GM23248 (cell line): ENCODE measurements around the gene NCOA1. TPM values are rescaled to one million over a fixed set of nuclear protein-coding genes. Genes with fewer than 3 reads are reported as not detected.

ENCODE experiments used
- DNase-seq: peaks from one replicate; pipeline ENCODE4 v3.0.0-alpha.2; 2015
- H2AFZ ChIP-seq: fragments of 200-600 bp; sonication (generic); 2 replicates; pipeline ENCODE4 v1.6.1; 2016; ENCODE audit warnings: antibody characterized with exemption
- H3F3A ChIP-seq: fragments of 200-600 bp; sonication (generic); 2 replicates; pipeline ENCODE4 v1.6.1; 2016; ENCODE audit warnings: mild to moderate bottlenecking, antibody characterized with exemption, mixed run types; ENCODE audit not compliant: insufficient read depth
- H3K27ac ChIP-seq: fragments of 200-600 bp; sonication (generic); 2 replicates; pipeline ENCODE4 v1.5.1; 2016; ENCODE audit warnings: mild to moderate bottlenecking
- H3K27me3 ChIP-seq: fragments of 200-600 bp; sonication (generic); replicated peaks from 2 replicates; pipeline ENCODE4 v1.6.1; 2016; ENCODE audit warnings: mild to moderate bottlenecking; ENCODE audit not compliant: insufficient read depth
- H3K36me3 ChIP-seq: fragments of 200-600 bp; sonication (generic); 2 replicates; pipeline ENCODE4 v1.6.1; 2016; ENCODE audit warnings: low read depth, mild to moderate bottlenecking
- H3K4me1 ChIP-seq: fragments of 200-600 bp; sonication (generic); 2 replicates; pipeline ENCODE4 v1.6.1; 2016; ENCODE audit warnings: mild to moderate bottlenecking; ENCODE audit not compliant: insufficient read depth
- H3K4me2 ChIP-seq: fragments of 200-600 bp; sonication (generic); one replicate; pipeline ENCODE4 v1.6.1; 2016; ENCODE audit warnings: mild to moderate bottlenecking; ENCODE audit not compliant: unreplicated experiment
- H3K4me3 ChIP-seq: fragments of 200-600 bp; sonication (generic); 2 replicates; pipeline ENCODE4 v1.5.1; 2016; ENCODE audit warnings: mild to moderate bottlenecking
- H3K79me2 ChIP-seq: fragments of 200-600 bp; sonication (generic); 2 replicates; pipeline ENCODE4 v1.6.1; 2016; ENCODE audit warnings: mild to moderate bottlenecking; ENCODE audit not compliant: insufficient read depth
- H3K9ac ChIP-seq: fragments of 200-600 bp; sonication (generic); 2 replicates; pipeline ENCODE4 v1.6.1; 2016; ENCODE audit warnings: mild to moderate bottlenecking
- H3K9me2 ChIP-seq: fragments of 200-600 bp; sonication (generic); 2 replicates; pipeline ENCODE4 v1.6.1; 2016; ENCODE audit warnings: mixed run types, mild to moderate bottlenecking, moderate library complexity; ENCODE audit not compliant: insufficient read depth
- H3K9me3 ChIP-seq: fragments of 200-600 bp; sonication (generic); one replicate; pipeline ENCODE4 v1.6.1; 2017; ENCODE audit warnings: low read depth
- H4K20me1 ChIP-seq: fragments of 200-600 bp; sonication (generic); 2 replicates; pipeline ENCODE4 v1.6.0; 2016; ENCODE audit not compliant: insufficient read depth
- EZH2 ChIP-seq: fragments of 200-600 bp; sonication (generic); IDR thresholded peaks from 2 replicates; pipeline ENCODE4 v1.6.1; 2018; ENCODE audit warnings: antibody characterized with exemption, mild to moderate bottlenecking; ENCODE audit not compliant: insufficient read depth, poor library complexity, severe bottlenecking
- EZH2phosphoT487 ChIP-seq: fragments of 200-600 bp; sonication (generic); IDR thresholded peaks from 2 replicates; pipeline ENCODE4 v1.6.1; 2018; ENCODE audit warnings: antibody characterized with exemption, moderate library complexity, mild to moderate bottlenecking, low read depth; ENCODE audit not compliant: insufficient read depth
- WGBS, 2 experiments: methylation state at CpG; one replicate each; pipeline ENCODE4 v1.1.6; 2015 to 2017; ENCODE audit warnings: low lambda C conversion rate in 2 of 2, low coverage in 1 of 2; ENCODE audit errors: missing lambda C conversion rate in 2 of 2; 5-methylcytosine and 5-hydroxymethylcytosine counted together
- in situ Hi-C: fragments of 300-500 bp; cut with MboI; formaldehyde crosslinking; loops from 2 replicates; pipeline ENCODE4 v1.15.0; 2020
- polyA plus RNA-seq: library from polyadenylated mRNA; unstranded; fragments of >200 nt; fragmentation: Nextera tagmentation; extraction: Ambion mirVana; gene quantifications from 2 replicates; pipeline ENCODE4 v1.2.1, GENCODE V29; 2016
- total RNA-seq: library from RNA; depleted of rRNA; stranded (reverse); fragments of >200 nt; shearing (Covaris generic); gene quantifications from 2 replicates; pipeline ENCODE4 v1.2.3, GENCODE V29; 2014

Gene NCOA1
- total and polyA plus RNA-seq, 2 experiments from 2014 or later: 2.6 to 8.0 TPM

DNA sequence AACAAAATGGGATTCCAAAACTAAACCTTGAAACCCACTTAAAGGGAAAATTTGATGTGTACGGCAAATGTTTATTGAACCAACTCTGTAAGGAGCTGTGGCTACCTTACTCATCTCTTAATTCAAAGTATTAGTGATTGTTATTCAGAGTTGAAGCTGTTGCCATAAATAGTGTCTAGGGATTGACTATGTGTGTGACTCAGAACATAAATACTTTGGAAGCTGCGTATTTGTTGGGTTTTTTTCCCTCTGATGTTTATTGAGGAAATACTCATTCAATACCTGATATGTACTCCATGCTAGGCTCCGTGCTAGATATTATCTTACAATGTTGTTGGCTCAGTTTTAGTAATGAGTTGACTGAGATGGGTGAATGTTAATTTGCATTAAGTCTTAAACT lies 211.7 kb downstream of the NCOA1 start:
- H4K20me1 ChIP-seq: no peaks in the 10 kb centered on the region
- 1 to 2% methylated on average over 3 of the region's 3 CpGs for WGBS, 2 experiments
- peak; percentile 93 for DNase-seq
- no peaks in the 10 kb centered on the region for H3K9me3 ChIP-seq
- peak overlapping the region; percentile 53 for H3K4me2 ChIP-seq
- no peaks in the 10 kb centered on the region for H3K36me3 ChIP-seq
- peak overlapping the region; percentile 57 for H3K9ac ChIP-seq
- no peak overlapping the region for H2AFZ ChIP-seq
- peaks cover 26% of the 10 kb centered on the region for H3K4me1 ChIP-seq
- no peaks in the 10 kb centered on the region for H3K79me2 ChIP-seq
- H3K27ac ChIP-seq: peak overlapping the region; percentile 73
- TF ChIP-seq EZH2phosphoT487 (0 out of 2 replicates have a peak, but pooled peaks have one; percentile 47), EZH2 (no peak)
- no peaks in the 10 kb centered on the region for H3K9me2 ChIP-seq
- H3K4me3 ChIP-seq: peak overlapping the region; percentile 7; the same call in 1 of the 2 replicates
- in situ Hi-C loops: no loop called here
- peaks cover 11% of the 10 kb centered on the region; the same call in 1 of the 2 replicates for H3F3A ChIP-seq
- no peaks in the 10 kb centered on the region for H3K27me3 ChIP-seq

DNA sequence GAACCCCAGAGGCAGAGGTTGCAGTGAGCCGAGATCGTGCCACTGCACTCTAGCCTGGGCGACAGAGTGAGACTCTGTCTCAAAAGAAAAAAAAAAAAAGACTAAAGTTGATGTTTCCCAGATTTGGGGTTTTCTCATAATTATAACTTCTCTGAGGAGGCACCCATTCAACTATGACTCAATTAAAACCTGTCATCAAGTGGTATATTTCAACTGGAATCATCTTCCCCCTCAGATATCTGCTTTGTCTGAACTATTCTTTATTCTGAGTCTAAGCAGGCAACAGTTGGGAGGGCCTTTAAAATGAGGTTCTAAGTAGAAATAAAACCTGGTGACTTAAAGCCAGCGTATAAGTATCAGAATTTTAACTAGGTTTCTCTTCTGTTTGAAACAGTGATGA lies 213.6 kb downstream of the NCOA1 start:
- Histone ChIP-seq H3K9ac (no peak overlapping the region), H3K9me3 (no peaks in the 10 kb centered on the region), H3K9me2 (no peaks in the 10 kb centered on the region), H3K4me3 (no peak overlapping the region), H3K4me2 (no peak overlapping the region), H3K79me2 (no peaks in the 10 kb centered on the region), H3K27ac (no peak overlapping the region), H4K20me1 (no peaks in the 10 kb centered on the region), H2AFZ (no peak overlapping the region), H3K4me1 (peaks cover 34% of the 10 kb centered on the region), H3F3A (peaks cover 20% of the 10 kb centered on the region; the same call in 1 of the 2 replicates), H3K36me3 (no peaks in the 10 kb centered on the region), H3K27me3 (no peaks in the 10 kb centered on the region)
- 35 to 38% methylated on average over 4 of the region's 4 CpGs for WGBS, 2 experiments
- in situ Hi-C loops: no loop called here
- TF ChIP-seq EZH2: no peak
- 0 out of 2 replicates have a peak, but pooled peaks have one; percentile 50 for TF ChIP-seq EZH2phosphoT487
- peak; percentile 52 for DNase-seq

GRCh38 chr2:24707143-24707542 lies 216.1 kb downstream of the NCOA1 start:
- Histone ChIP-seq H3K9ac (no peak overlapping the region), H4K20me1 (no peaks in the 10 kb centered on the region), H3K4me1 (peaks cover 38% of the 10 kb centered on the region), H2AFZ (no peak overlapping the region), H3K27me3 (no peaks in the 10 kb centered on the region), H3F3A (peaks cover 18% of the 10 kb centered on the region; the same call in 1 of the 2 replicates), H3K4me3 (no peak overlapping the region), H3K4me2 (no peak overlapping the region), H3K79me2 (no peaks in the 10 kb centered on the region), H3K27ac (no peak overlapping the region), H3K36me3 (0 out of 2 replicates have a peak, but pooled peaks cover 3% of the 10 kb centered on the region), H3K9me3 (no peaks in the 10 kb centered on the region), H3K9me2 (no peaks in the 10 kb centered on the region)
- no peak for TF ChIP-seq EZH2phosphoT487
- DNase-seq: no peak
- in situ Hi-C loops: no loop called here
- WGBS, 2 experiments: 96 to 99% methylated on average over 3 of the region's 3 CpGs

DNA sequence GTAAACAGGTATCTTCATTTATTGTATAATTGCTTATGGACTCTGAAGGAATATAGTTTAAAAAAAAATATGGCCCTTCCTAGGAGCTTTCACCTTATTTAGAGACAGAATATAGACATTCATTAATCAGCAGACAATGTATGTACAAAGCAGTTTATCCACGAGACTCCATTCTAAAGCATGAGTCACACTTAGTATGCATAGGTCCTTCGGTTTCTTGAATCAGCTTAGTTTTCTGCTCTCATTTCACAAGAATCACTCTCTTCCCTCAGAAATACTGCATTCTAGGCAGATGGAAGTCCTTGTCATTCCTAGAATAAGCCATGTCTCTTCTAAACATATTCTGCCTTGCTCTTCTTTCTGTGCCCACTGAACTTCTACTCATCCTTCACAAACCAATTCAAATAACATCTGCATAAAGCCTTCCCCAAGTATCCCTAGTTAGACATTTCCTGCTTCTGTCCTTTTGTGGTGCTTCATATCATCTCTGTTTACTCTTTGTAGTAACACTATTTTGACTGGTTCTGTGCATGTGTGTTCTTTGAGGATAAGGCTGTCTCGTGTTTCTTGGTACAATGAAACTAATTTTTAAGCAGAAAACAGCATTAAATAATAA lies 217.6 kb downstream of the NCOA1 start:
- Histone ChIP-seq H3K36me3 (0 out of 2 replicates have a peak, but pooled peaks cover 3% of the 10 kb centered on the region), H3K9me2 (no peaks in the 10 kb centered on the region), H3K9ac (no peak overlapping the region), H3K27ac (no peak overlapping the region), H3K4me2 (peak overlapping the region; percentile 16), H2AFZ (no peak overlapping the region), H3F3A (peaks cover 9% of the 10 kb centered on the region; the same call in 1 of the 2 replicates), H3K9me3 (no peaks in the 10 kb centered on the region), H3K4me3 (no peak overlapping the region), H4K20me1 (no peaks in the 10 kb centered on the region), H3K79me2 (no peaks in the 10 kb centered on the region), H3K27me3 (no peaks in the 10 kb centered on the region), H3K4me1 (peaks cover 26% of the 10 kb centered on the region)
- peak; percentile 60 for DNase-seq
- in situ Hi-C loops: no loop called here
- 27 to 30% methylated on average over 3 of the region's 3 CpGs for WGBS, 2 experiments
- TF ChIP-seq EZH2phosphoT487 (no peak), EZH2 (no peak)
